Measurements from ENCODE around the gene RAD23A. TPM values are rescaled to one million over a fixed set of nuclear protein-coding genes. Genes with fewer than 3 reads are reported as not detected.

Gene RAD23A
- total and polyA plus RNA-seq, 2 experiments from 2014 or later: 107 to 177 TPM

DNA sequence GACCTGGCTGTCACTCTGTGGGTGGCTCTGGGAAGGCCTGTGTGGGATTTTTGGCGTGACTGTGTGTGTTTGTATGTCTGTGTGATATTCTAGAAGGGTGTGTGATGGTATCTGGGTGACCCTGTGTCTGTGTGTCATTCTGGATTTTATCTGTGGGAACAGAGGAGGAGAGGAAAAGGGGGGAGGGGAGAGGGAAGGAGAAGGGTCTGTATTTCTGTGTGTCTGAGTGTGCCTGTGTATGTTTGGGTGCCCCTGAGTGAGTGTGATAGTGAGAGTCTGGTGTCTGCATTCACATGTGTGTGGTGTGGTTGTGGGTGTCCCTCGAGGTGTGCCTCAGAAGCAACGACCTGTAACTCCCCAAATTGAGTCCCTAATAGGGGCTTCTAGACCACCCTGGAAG, 41.5 kb downstream of the RAD23A start:
- Histone ChIP-seq H3K9ac (no peak overlapping the region), H3K27me3 (replicated peaks; ENCODE audit: insufficient read depth) (no peaks in the 10 kb centered on the region), H3K27ac (no peak overlapping the region), H3K79me2 (ENCODE audit: insufficient read depth) (no peaks in the 10 kb centered on the region), H3K9me3 (ENCODE audit: low read depth) (no peaks in the 10 kb centered on the region), H3K4me1 (ENCODE audit: insufficient read depth) (0 out of 2 replicates have a peak, but pooled peaks cover 11% of the 10 kb centered on the region), H3K36me3 (ENCODE audit: low read depth) (no peaks in the 10 kb centered on the region), H3K4me3 (no peak overlapping the region), H2AFZ (no peak overlapping the region), H3F3A (ENCODE audit: insufficient read depth) (no peaks in the 10 kb centered on the region), H3K4me2 (ENCODE audit: unreplicated experiment) (no peak overlapping the region), H3K9me2 (ENCODE audit: insufficient read depth) (no peaks in the 10 kb centered on the region), H4K20me1 (ENCODE audit: insufficient read depth) (no peaks in the 10 kb centered on the region)
- TF ChIP-seq EZH2phosphoT487 (IDR thresholded peaks at IDR 0.05; ENCODE audit: insufficient read depth, low read depth) (no peak), EZH2 (IDR thresholded peaks at IDR 0.05; ENCODE audit: insufficient read depth, poor library complexity, severe bottlenecking) (no peak)
- in situ Hi-C loops (cut with MboI): loop anchor here (10.0 kb wide), 1 partner anchor 108 kb away; no protein-coding TSS in a partner anchor
- 62 to 63% methylated on average over 3 of the region's 3 CpGs for WGBS, 2 experiments (ENCODE audit: low coverage in 1 of 2, low lambda C conversion rate in 2 of 2, missing lambda C conversion rate in 2 of 2)
- no peak for DNase-seq

GRCh38 chr19:12987781-12988180, 42.1 kb downstream of the RAD23A start:
- no peaks in the 10 kb centered on the region for H3K27me3 ChIP-seq (replicated peaks; ENCODE audit: insufficient read depth)
- no peaks in the 10 kb centered on the region for H3K9me3 ChIP-seq (ENCODE audit: low read depth)
- 87 to 88% methylated on average over 9 to 10 of the region's 10 CpGs for WGBS, 2 experiments (ENCODE audit: low coverage in 1 of 2, low lambda C conversion rate in 2 of 2, missing lambda C conversion rate in 2 of 2)
- no peaks in the 10 kb centered on the region for H3K79me2 ChIP-seq (ENCODE audit: insufficient read depth)
- no peak overlapping the region for H3K27ac ChIP-seq
- no peaks in the 10 kb centered on the region for H3K36me3 ChIP-seq (ENCODE audit: low read depth)
- H3K9me2 ChIP-seq (ENCODE audit: insufficient read depth): no peaks in the 10 kb centered on the region
- no peak overlapping the region for H2AFZ ChIP-seq
- in situ Hi-C loops (cut with MboI): loop anchor here (10.0 kb wide), 1 partner anchor 107 kb away; no protein-coding TSS in a partner anchor
- no peak overlapping the region for H3K9ac ChIP-seq
- DNase-seq: no peak
- H3F3A ChIP-seq (ENCODE audit: insufficient read depth): peaks cover 3% of the 10 kb centered on the region; the same call in 1 of the 2 replicates
- TF ChIP-seq EZH2 (IDR thresholded peaks at IDR 0.05; ENCODE audit: insufficient read depth, poor library complexity, severe bottlenecking) (no peak), EZH2phosphoT487 (IDR thresholded peaks at IDR 0.05; ENCODE audit: insufficient read depth, low read depth) (no peak)
- H4K20me1 ChIP-seq (ENCODE audit: insufficient read depth): no peaks in the 10 kb centered on the region
- H3K4me2 ChIP-seq (ENCODE audit: unreplicated experiment): no peak overlapping the region
- H3K4me1 ChIP-seq (ENCODE audit: insufficient read depth): 0 out of 2 replicates have a peak, but pooled peaks cover 11% of the 10 kb centered on the region
- H3K4me3 ChIP-seq: no peak overlapping the region

GRCh38 chr19:12990431-12990830, 44.8 kb downstream of the RAD23A start:
- Histone ChIP-seq H3K4me2 (ENCODE audit: unreplicated experiment) (no peak overlapping the region), H3K4me3 (no peak overlapping the region), H3K9me3 (ENCODE audit: low read depth) (no peaks in the 10 kb centered on the region), H3K79me2 (ENCODE audit: insufficient read depth) (no peaks in the 10 kb centered on the region), H3K27me3 (replicated peaks; ENCODE audit: insufficient read depth) (no peaks in the 10 kb centered on the region), H4K20me1 (ENCODE audit: insufficient read depth) (no peaks in the 10 kb centered on the region), H3K27ac (no peak overlapping the region), H2AFZ (no peak overlapping the region), H3K4me1 (ENCODE audit: insufficient read depth) (0 out of 2 replicates have a peak, but pooled peaks cover 1% of the 10 kb centered on the region), H3K9me2 (ENCODE audit: insufficient read depth) (no peaks in the 10 kb centered on the region), H3K36me3 (ENCODE audit: low read depth) (no peaks in the 10 kb centered on the region), H3F3A (ENCODE audit: insufficient read depth) (peaks cover 3% of the 10 kb centered on the region; the same call in 1 of the 2 replicates), H3K9ac (no peak overlapping the region)
- in situ Hi-C loops (cut with MboI): no loop called here
- 60 to 72% methylated on average over 15 to 22 of the region's 22 CpGs for WGBS, 2 experiments (ENCODE audit: low coverage in 1 of 2, low lambda C conversion rate in 2 of 2, missing lambda C conversion rate in 2 of 2)
- TF ChIP-seq EZH2phosphoT487 (IDR thresholded peaks at IDR 0.05; ENCODE audit: insufficient read depth, low read depth): no peak
- TF ChIP-seq EZH2 (IDR thresholded peaks at IDR 0.05; ENCODE audit: insufficient read depth, poor library complexity, severe bottlenecking): no peak
- DNase-seq: no peak

GRCh38 chr19:12990853-12991252, 45.2 kb downstream of the RAD23A start:
- Histone ChIP-seq H3F3A (ENCODE audit: insufficient read depth) (peaks cover 3% of the 10 kb centered on the region; the same call in 1 of the 2 replicates), H3K27ac (no peak overlapping the region), H3K9ac (no peak overlapping the region), H3K36me3 (ENCODE audit: low read depth) (no peaks in the 10 kb centered on the region), H3K79me2 (ENCODE audit: insufficient read depth) (peaks cover under 1% of the 10 kb centered on the region; the same call in 1 of the 2 replicates), H3K4me1 (ENCODE audit: insufficient read depth) (no peaks in the 10 kb centered on the region), H3K27me3 (replicated peaks; ENCODE audit: insufficient read depth) (no peaks in the 10 kb centered on the region), H3K4me3 (no peak overlapping the region), H3K9me3 (ENCODE audit: low read depth) (no peaks in the 10 kb centered on the region), H4K20me1 (ENCODE audit: insufficient read depth) (no peaks in the 10 kb centered on the region), H3K9me2 (ENCODE audit: insufficient read depth) (no peaks in the 10 kb centered on the region), H2AFZ (no peak overlapping the region), H3K4me2 (ENCODE audit: unreplicated experiment) (no peak overlapping the region)
- DNase-seq: no peak
- in situ Hi-C loops (cut with MboI): no loop called here
- TF ChIP-seq EZH2phosphoT487 (IDR thresholded peaks at IDR 0.05; ENCODE audit: insufficient read depth, low read depth): no peak
- WGBS, 2 experiments (ENCODE audit: low coverage in 1 of 2, low lambda C conversion rate in 2 of 2, missing lambda C conversion rate in 2 of 2): 71 to 89% methylated on average over 3 of the region's 3 CpGs

Measured in GM23248 (cell line).